HCT116 (cell line): ENCODE results near the gene TMBIM6. TPM values are rescaled to one million over a fixed set of nuclear protein-coding genes. Genes with fewer than 3 reads are reported as not detected.
A peak's percentile ranks its signal among the peaks of the same experiment; 100 is the strongest.

ENCODE experiments used
- ATAC-seq: fragments of 200-7000 bp; cut with Tn5 transposase; 2 replicates; pipeline ENCODE4 v1.9.1; 2020; ENCODE audit warnings: mild to moderate bottlenecking, moderate library complexity
- BruUV-seq: library from RNA; stranded (reverse); fragments of 400-500 nt; replicated peaks from 2 replicates; lab custom pipeline; 2021; lab: Mats Ljungman, UMichigan
- CTCF ChIA-PET: fragments of 300-600 bp; sonication (Branson Sonifier 250); formaldehyde crosslinking; loops from one replicate; lab custom pipeline; 2021; ENCODE audit warnings: antibody characterized with exemption; lab: Charles Lee
- POLR2A ChIA-PET: fragments of 300-600, 350-600 bp; sonication (Branson Sonifier 250); formaldehyde crosslinking; loops from one replicate; lab custom pipeline; 2021; ENCODE audit warnings: antibody characterized with exemption; lab: Charles Lee
- RAD21 ChIA-PET, 2 experiments: fragments of 300-600 bp; sonication (Branson Sonifier 250); formaldehyde crosslinking; loops; one replicate each; lab custom pipeline; 2023; ENCODE audit warnings: low total read pairs in 2 of 2; ENCODE audit not compliant: uncharacterized antibody in 2 of 2, unreplicated experiment in 2 of 2, low non-redundant PET in 1 of 2; lab: Charles Lee
- DNase-seq: peaks from one replicate; pipeline ENCODE4 v3.0.0-alpha.2; 2010; ENCODE audit warnings: low read depth, low spot score
- H2AFZ ChIP-seq: fragments of 200-600 bp; shearing (Covaris generic), sonication (generic); 2 replicates; pipeline ENCODE4 v1.6.1; 2017; ENCODE audit warnings: low read depth, mixed run types, mixed read lengths, antibody characterized with exemption, low read length; ENCODE audit not compliant: poor library complexity, severe bottlenecking
- H3K27ac ChIP-seq: 2 replicates; pipeline ENCODE4 v1.5.1; 2012; ENCODE audit warnings: low read depth, low read length
- H3K27me3 ChIP-seq: fragments of 200-600 bp; sonication (generic); 2 replicates; pipeline ENCODE4 v1.6.1; 2016; ENCODE audit warnings: mixed run types, low read length, mixed read lengths; ENCODE audit not compliant: insufficient read depth
- H3K36me3 ChIP-seq, 2 experiments: fragments of 200-500 bp in 1 of 2; fragments of 200-600 bp in 1 of 2; sonication (Bioruptor generic) in 1 of 2; sonication (generic) in 1 of 2; 2 replicates each; pipeline versions ENCODE4 v1.5.1 to v1.6.1; 2014 to 2016; ENCODE audit warnings: low read length in 2 of 2, inconsistent platforms in 1 of 2, mixed read lengths in 1 of 2, mixed run types in 1 of 2; ENCODE audit not compliant: insufficient read depth in 2 of 2, control insufficient read depth in 1 of 2
- H3K4me1 ChIP-seq, 2 experiments: fragments of 200-600 bp in 1 of 2; sonication (generic) in 1 of 2; 2 replicates each; pipeline versions ENCODE4 v1.5.1 to v1.6.1; 2012 to 2017; ENCODE audit warnings: low read length in 2 of 2, inconsistent platforms in 1 of 2, mild to moderate bottlenecking in 1 of 2, mixed read lengths in 1 of 2, mixed run types in 1 of 2, moderate library complexity in 1 of 2; ENCODE audit not compliant: insufficient read depth in 2 of 2, control insufficient read depth in 1 of 2
- H3K4me2 ChIP-seq: fragments of 200-600 bp; sonication (generic); 2 replicates; pipeline ENCODE4 v1.6.1; 2017; ENCODE audit warnings: mixed run types, low read length, mixed read lengths
- H3K4me3 ChIP-seq, 2 experiments: fragments of 200-600 bp in 1 of 2; sonication (generic) in 1 of 2; replicated peaks in 1 of 2; 2 replicates each; pipeline ENCODE4 v1.5.1; 2011 to 2016; ENCODE audit warnings: low read length in 2 of 2, control low read depth in 1 of 2, low read depth in 1 of 2, mild to moderate bottlenecking in 1 of 2, mixed read lengths in 1 of 2, mixed run types in 1 of 2
- H3K79me2 ChIP-seq: fragments of 200-600 bp; sonication (generic); 2 replicates; pipeline ENCODE4 v1.6.1; 2017; ENCODE audit warnings: mild to moderate bottlenecking, mixed run types, low read length, moderate library complexity, mixed read lengths; ENCODE audit not compliant: insufficient read depth
- H3K9ac ChIP-seq: fragments of 200-600 bp; sonication (generic); 2 replicates; pipeline ENCODE4 v1.6.1; 2016; ENCODE audit warnings: low read length, mixed read lengths
- H3K9me2 ChIP-seq: fragments of 200-600 bp; sonication (generic), shearing (Covaris generic); 2 replicates; pipeline ENCODE4 v1.6.1; 2017; ENCODE audit warnings: mixed run types, mild to moderate bottlenecking, moderate library complexity; ENCODE audit not compliant: insufficient read depth
- H3K9me3 ChIP-seq, 2 experiments: fragments of 200-500 bp in 1 of 2; fragments of 200-600 bp in 1 of 2; sonication (Bioruptor generic) in 1 of 2; sonication (generic) in 1 of 2; 2 replicates each; pipeline ENCODE4 v1.6.1; 2014 to 2017; ENCODE audit warnings: low read length in 2 of 2, mixed read lengths in 2 of 2, inconsistent platforms in 1 of 2, low read depth in 1 of 2, mild to moderate bottlenecking in 1 of 2, mixed run types in 1 of 2, moderate library complexity in 1 of 2; ENCODE audit not compliant: control insufficient read depth in 1 of 2, insufficient read depth in 1 of 2
- H4K20me1 ChIP-seq: fragments of 200-600 bp; sonication (generic), shearing (Covaris generic); 2 replicates; pipeline ENCODE4 v1.6.1; 2017; ENCODE audit warnings: mixed run types, mild to moderate bottlenecking, moderate library complexity; ENCODE audit not compliant: insufficient read depth
- CBX3 ChIP-seq: IDR thresholded peaks from 2 replicates; pipeline ENCODE4 v1.6.1; 2012; ENCODE audit warnings: low read depth
- CEBPB ChIP-seq: IDR thresholded peaks from 2 replicates; pipeline ENCODE4 v1.6.1; 2012; ENCODE audit warnings: low read depth
- CTCF ChIP-seq, 3 experiments: fragments of 200-600 bp in 1 of 3; sonication (generic) in 1 of 3; IDR thresholded peaks in 2 of 3; conservative IDR thresholded peaks in 1 of 3; 2 replicates each; pipeline ENCODE4 v1.5.1; 2012 to 2017; ENCODE audit warnings: low read depth in 2 of 3, low read length in 2 of 3, antibody characterized with exemption in 1 of 3, borderline replicate concordance in 1 of 3, control low read depth in 1 of 3, mild to moderate bottlenecking in 1 of 3, mixed read lengths in 1 of 3, mixed run types in 1 of 3, moderate library complexity in 1 of 3; ENCODE audit not compliant: insufficient read depth in 1 of 3
- ELF1 ChIP-seq: IDR thresholded peaks from 2 replicates; pipeline ENCODE4 v1.6.1; 2012; ENCODE audit warnings: low read depth, borderline replicate concordance
- EZH2 ChIP-seq: fragments of 200-600 bp; sonication (generic); IDR thresholded peaks from 2 replicates; pipeline ENCODE4 v1.6.1; 2017; ENCODE audit warnings: antibody characterized with exemption, mixed run types
- FOSL1 ChIP-seq: IDR thresholded peaks from 2 replicates; pipeline ENCODE4 v1.6.1; 2012; ENCODE audit warnings: low read depth
- JUND ChIP-seq: IDR thresholded peaks from 2 replicates; pipeline ENCODE4 v1.6.1; 2012
- POLR2A ChIP-seq: IDR thresholded peaks from 2 replicates; pipeline ENCODE4 v1.7.0; 2011; ENCODE audit warnings: borderline replicate concordance; ENCODE audit not compliant: insufficient read depth, insufficient read length; ENCODE audit errors: extremely low read depth
- POLR2AphosphoS5 ChIP-seq: IDR thresholded peaks from 2 replicates; pipeline ENCODE4 v1.6.1; 2011; ENCODE audit warnings: mild to moderate bottlenecking, low read depth, low read length, moderate library complexity
- SIN3A ChIP-seq: IDR thresholded peaks from 2 replicates; pipeline ENCODE4 v1.6.1; 2012; ENCODE audit warnings: low read depth
- SP1 ChIP-seq: IDR thresholded peaks from 2 replicates; pipeline ENCODE4 v1.6.1; 2012; ENCODE audit warnings: low read depth
- SRF ChIP-seq: IDR thresholded peaks from 2 replicates; pipeline ENCODE4 v1.6.1; 2012; ENCODE audit warnings: low read depth
- TCF7L2 ChIP-seq: IDR thresholded peaks from 2 replicates; pipeline ENCODE4 v1.7.0; 2011; ENCODE audit warnings: borderline replicate concordance, inconsistent platforms; ENCODE audit not compliant: insufficient read depth, insufficient read length; ENCODE audit errors: extremely low read depth
- ZFX ChIP-seq: fragments of 450-650 bp; IDR thresholded peaks from 2 replicates; pipeline ENCODE4 v1.6.1; 2017
- ZNF274 ChIP-seq: fragments of 200-500 bp; sonication (Bioruptor generic); IDR thresholded peaks from 2 replicates; pipeline ENCODE4 v1.6.1; 2014; ENCODE audit warnings: mild to moderate bottlenecking, low read depth, low read length, inconsistent platforms
- intact Hi-C: fragments of 100-400 bp; cut with micrococcal nuclease; formaldehyde crosslinking; loops from 2 replicates; pipeline ENCODE4 v1.10.0; 2022
- total RNA-seq: library from RNA; stranded (reverse); gene quantifications from one replicate; pipeline ENCODE4 v1.2.1, GENCODE V29; 2021; ENCODE audit not compliant: unreplicated experiment

Gene TMBIM6
- total RNA-seq, 1 experiment from 2014 or later = 510 TPM

GRCh38 chr12:49707812-49708147, 33.6 kb upstream of the TMBIM6 start:
- Histone ChIP-seq H3K4me3 (no peak overlapping the region), H3K36me3 (no peaks in the 10 kb centered on the region), H3K9me2 (no peaks in the 10 kb centered on the region; the same call in 1 of the 2 replicates), H4K20me1 (no peaks in the 10 kb centered on the region), H3K4me1 (peaks cover 0 to 26% of the 10 kb centered on the region in 2 experiments), H3K9me3 (no peaks in the 10 kb centered on the region), H3K9ac (no peak overlapping the region), H3K27ac (no peak overlapping the region), H3K4me2 (peak overlapping the region; percentile 81), H2AFZ (peak overlapping the region; percentile 40), H3K79me2 (no peaks in the 10 kb centered on the region), H3K27me3 (peaks cover 35% of the 10 kb centered on the region; the same call in 1 of the 2 replicates)
- RAD21 ChIA-PET = no interaction called here
- ATAC-seq = peak; percentile 2; the same call in 1 of the 2 replicates
- CTCF ChIA-PET = no interaction called here
- DNase-seq = no peak
- BruUV-seq = no TSS peak
- POLR2A ChIA-PET = no interaction called here
- intact Hi-C loops = loop anchor here (1.0 kb wide), 2 partner anchors 34 to 63 kb away; partner anchors contain the start of gene TMBIM6
- TF ChIP-seq CTCF (IDR thresholded peaks at IDR 0.05 in 2 of 3, conservative IDR thresholded peaks at IDR 0.05 in 1 of 3; ENCODE audit: borderline replicate concordance in 1 of 3, insufficient read depth in 1 of 3, low read depth in 2 of 3, low read length in 2 of 3) (no peak), SRF (no peak), SP1 (no peak), ELF1 (no peak), ZFX (no peak), POLR2AphosphoS5 (no peak), ZNF274 (no peak), TCF7L2 (no peak), SIN3A (no peak), POLR2A (no peak), JUND (no peak), CBX3 (no peak), FOSL1 (no peak), EZH2 (no peak), CEBPB (no peak)
